ES-I3 (cell line): ENCODE results near the gene REC8.
A peak's percentile ranks its signal among the peaks of the same experiment; 100 is the strongest.

Source experiments
- H3K36me3 ChIP-seq: 2 replicates; pipeline ENCODE4 v1.6.1; 2013; ENCODE audit warnings: mild to moderate bottlenecking, low read length, control low read depth, moderate library complexity; ENCODE audit not compliant: insufficient read depth
- H3K4me1 ChIP-seq: 2 replicates; pipeline ENCODE4 v1.6.1; 2013; ENCODE audit warnings: mild to moderate bottlenecking, control low read depth, low read length; ENCODE audit not compliant: insufficient read depth
- H3K9ac ChIP-seq: 2 replicates; pipeline ENCODE4 v1.6.1; 2013; ENCODE audit warnings: low read depth, mild to moderate bottlenecking, low read length, moderate library complexity
- H3K9me3 ChIP-seq: 2 replicates; pipeline ENCODE4 v1.6.1; 2013; ENCODE audit warnings: mild to moderate bottlenecking, low read length, moderate library complexity; ENCODE audit not compliant: control insufficient read depth, insufficient read depth

REC8 gene

DNA sequence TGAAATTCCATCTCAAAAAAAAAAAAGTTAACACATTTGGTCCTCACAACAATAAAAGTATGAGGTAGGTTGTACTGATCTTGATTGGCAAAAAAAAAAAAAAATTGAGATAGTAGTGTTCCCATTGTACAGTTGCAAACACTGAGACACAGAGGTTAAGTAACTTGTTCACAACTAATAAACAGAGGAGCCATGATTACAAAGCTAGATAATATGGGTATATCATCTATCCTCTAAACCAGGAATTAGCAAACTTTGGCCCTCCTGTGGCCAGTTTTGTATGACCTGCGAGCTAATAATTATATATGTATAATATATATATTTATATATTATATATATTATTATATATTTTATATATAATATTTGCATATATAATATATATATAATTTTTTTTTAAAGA, 38.1 kb upstream of the REC8 start:
- no peak overlapping the region for H3K9ac ChIP-seq
- H3K36me3 ChIP-seq, result no peaks in the 10 kb centered on the region
- H3K9me3 ChIP-seq, result no peaks in the 10 kb centered on the region
- no peaks in the 10 kb centered on the region; the same call in 1 of the 2 replicates for H3K4me1 ChIP-seq

DNA sequence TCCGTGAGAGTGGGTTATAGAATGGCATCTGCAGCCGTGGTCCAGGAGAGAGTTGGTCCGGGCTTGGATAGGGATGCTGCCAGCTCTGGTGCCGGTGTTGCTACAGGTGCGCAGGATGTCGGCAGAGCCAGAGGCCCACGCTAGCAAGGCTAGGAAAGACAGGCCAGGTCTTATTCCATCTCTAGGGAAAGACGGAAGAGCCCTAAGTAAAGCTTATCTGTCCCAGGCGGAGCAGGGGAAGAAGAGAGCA, 36.4 kb upstream of the REC8 start:
- H3K9ac ChIP-seq, result peak overlapping the region; percentile 88; the same call in 1 of the 2 replicates

DNA sequence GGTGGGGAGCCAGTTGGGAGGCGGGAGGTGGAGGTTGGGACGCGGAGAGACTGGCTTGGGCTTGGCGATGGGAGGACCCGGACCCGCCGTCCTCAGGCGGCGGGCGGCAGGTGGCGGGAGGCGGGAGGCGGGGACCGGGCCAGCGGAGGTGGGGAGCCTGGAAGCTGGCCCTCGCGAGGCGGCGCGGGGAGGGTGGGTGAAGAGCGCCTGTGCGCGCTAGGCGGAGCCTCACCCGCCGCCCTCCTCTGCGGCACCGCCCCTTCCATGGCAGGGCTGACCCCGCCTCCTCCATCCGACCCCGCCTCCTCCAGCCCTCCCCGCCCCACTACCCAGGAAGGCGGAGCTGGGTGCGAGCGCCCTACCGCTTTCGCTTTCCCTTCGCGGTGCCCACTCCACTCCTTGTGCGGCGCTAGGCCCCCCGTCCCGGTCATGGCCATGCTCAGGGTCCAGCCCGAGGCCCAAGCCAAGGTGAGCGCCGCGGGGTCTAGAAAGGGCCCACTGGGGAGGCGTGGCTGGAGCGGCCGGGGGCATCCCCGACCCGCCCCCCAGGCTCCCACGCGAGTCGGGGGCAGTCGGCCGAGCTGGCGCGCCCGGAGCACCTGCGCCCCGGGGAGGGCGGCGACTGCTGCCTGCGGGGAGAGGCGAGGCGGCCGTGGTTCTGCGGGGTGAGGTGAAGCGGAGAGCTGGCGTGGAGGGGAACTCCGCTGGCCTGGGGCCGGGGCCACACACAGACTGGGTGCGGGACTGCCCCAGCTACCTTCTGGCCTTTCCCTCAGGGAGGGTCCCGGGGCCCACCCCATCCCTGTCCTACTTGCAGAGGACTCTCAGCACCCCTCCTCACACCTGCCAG, 35.8 kb upstream of the REC8 start, which contains the start of gene PSME1:
Gene PSME1, plus strand, starts transcription at position 361 of the 850 bp plus-strand sequence. Its CDS starts 69 bp downstream, at position 430.
- H3K9ac ChIP-seq, result peak within 1 kb of the TSS; percentile 88
- no peaks in the 10 kb centered on the region; the same call in 1 of the 2 replicates for H3K4me1 ChIP-seq
- H3K36me3 ChIP-seq, result no peaks in the 10 kb centered on the region
- H3K9me3 ChIP-seq, result no peaks in the 10 kb centered on the region

More for the DNA sequence above, 36.4 kb upstream of the REC8 start:
- H3K4me1 ChIP-seq, result no peaks in the 10 kb centered on the region; the same call in 1 of the 2 replicates
- H3K36me3 ChIP-seq, result no peaks in the 10 kb centered on the region
- no peaks in the 10 kb centered on the region for H3K9me3 ChIP-seq

DNA sequence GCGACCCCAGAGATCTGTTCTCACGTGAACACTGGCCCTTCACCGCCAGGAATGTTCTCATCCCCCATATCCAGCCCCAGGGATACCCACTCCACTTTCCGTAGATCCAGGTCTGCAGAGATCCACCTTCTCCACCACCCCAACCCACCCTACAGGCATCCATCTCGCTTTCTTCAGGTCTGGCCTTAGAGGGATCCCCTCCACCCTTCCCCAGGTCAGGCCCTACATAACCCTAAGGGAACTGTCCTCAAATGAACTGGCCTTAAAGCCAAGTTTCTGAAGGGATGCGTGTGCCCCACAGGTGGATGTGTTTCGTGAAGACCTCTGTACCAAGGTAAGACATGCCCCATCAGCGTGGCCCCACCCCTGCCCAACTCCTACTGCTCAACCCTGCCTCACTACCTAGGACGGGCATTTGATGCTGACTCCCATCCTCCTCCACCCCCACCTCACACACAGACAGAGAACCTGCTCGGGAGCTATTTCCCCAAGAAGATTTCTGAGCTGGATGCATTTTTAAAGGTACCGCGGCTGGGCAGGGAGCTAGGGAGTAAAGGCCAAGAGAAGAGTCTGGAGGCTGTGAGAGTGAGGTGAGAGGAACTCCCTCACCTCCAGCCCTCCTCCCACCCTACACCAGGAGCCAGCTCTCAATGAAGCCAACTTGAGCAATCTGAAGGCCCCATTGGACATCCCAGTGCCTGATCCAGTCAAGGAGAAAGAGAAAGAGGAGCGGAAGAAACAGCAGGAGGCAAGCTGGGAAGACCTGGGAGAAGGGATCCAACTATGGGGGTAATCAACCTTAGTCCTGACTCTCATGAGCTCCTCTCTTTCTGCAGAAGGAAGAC, 35.0 kb upstream of the REC8 start:
- Histone ChIP-seq H3K9ac (peak overlapping the region; percentile 88), H3K9me3 (no peaks in the 10 kb centered on the region), H3K36me3 (no peaks in the 10 kb centered on the region), H3K4me1 (no peaks in the 10 kb centered on the region; the same call in 1 of the 2 replicates)

DNA sequence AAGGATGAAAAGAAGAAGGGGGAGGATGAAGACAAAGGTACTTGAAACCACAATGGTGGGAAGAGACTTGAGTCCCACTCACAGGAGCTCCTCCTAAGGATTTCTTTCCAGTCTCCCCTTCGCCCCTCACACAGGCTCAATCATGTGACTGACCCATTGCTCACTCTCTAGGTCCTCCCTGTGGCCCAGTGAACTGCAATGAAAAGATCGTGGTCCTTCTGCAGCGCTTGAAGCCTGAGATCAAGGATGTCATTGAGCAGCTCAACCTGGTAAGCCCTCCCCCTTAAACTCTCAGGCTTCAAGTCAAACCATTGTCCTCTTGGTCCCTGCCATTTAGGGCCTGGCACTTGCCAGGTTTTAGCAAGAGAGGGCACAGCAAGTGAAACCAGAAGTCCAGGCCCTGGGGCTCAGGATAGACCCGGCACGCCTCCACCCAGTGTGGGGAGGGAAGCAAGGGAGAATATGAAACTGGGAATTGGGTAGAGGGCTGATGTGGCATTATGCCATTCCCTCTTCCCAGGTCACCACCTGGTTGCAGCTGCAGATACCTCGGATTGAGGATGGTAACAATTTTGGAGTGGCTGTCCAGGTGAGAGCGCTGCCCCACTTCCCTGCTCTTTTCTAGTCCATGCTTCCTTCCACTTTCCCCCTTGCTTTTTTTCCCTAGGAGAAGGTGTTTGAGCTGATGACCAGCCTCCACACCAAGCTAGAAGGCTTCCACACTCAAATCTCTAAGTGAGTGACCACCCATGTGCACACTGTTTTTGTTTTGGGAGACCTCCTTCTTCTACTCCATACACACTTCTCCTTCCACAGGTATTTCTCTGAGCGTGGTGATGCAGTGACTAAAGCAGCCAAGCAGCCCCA, 34.1 kb upstream of the REC8 start:
- Histone ChIP-seq H3K9ac (no peak overlapping the region), H3K36me3 (no peaks in the 10 kb centered on the region), H3K9me3 (no peaks in the 10 kb centered on the region), H3K4me1 (no peaks in the 10 kb centered on the region; the same call in 1 of the 2 replicates)

DNA sequence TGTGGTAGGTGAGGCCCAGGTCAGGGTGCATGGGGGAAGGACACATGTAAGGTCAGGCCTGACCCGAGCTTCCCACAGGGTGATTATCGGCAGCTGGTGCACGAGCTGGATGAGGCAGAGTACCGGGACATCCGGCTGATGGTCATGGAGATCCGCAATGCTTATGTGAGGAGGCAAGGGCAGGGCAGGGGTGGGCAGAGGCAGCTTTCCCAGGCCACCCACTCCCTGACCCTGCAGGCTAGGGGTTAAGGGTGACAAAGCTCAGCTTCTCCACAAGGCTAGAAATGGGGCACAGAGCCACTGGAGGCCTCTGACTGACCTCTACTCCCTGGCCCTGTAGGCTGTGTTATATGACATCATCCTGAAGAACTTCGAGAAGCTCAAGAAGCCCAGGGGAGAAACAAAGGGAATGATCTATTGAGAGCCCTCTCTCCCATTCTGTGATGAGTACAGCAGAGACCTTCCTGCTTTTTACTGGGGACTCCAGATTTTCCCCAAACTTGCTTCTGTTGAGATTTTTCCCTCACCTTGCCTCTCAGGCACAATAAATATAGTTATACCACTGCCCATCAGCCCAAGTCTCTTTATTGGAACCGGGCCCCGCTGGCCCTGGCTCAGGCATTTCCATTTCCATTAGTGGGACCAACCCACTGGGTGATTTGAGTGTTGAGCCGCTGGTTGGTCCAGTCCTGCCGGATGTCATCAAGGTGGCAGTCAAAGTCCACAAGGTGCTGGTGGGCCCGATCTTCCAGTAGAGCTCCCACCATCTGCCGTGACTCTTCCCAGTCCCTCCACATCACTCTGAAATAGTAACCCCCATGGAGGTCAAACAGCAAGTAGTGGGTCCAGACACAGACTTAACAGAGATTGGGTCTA, 33.2 kb upstream of the REC8 start:
- no peak overlapping the region for H3K9ac ChIP-seq
- no peaks in the 10 kb centered on the region for H3K36me3 ChIP-seq
- no peaks in the 10 kb centered on the region for H3K9me3 ChIP-seq
- no peaks in the 10 kb centered on the region; the same call in 1 of the 2 replicates for H3K4me1 ChIP-seq

DNA sequence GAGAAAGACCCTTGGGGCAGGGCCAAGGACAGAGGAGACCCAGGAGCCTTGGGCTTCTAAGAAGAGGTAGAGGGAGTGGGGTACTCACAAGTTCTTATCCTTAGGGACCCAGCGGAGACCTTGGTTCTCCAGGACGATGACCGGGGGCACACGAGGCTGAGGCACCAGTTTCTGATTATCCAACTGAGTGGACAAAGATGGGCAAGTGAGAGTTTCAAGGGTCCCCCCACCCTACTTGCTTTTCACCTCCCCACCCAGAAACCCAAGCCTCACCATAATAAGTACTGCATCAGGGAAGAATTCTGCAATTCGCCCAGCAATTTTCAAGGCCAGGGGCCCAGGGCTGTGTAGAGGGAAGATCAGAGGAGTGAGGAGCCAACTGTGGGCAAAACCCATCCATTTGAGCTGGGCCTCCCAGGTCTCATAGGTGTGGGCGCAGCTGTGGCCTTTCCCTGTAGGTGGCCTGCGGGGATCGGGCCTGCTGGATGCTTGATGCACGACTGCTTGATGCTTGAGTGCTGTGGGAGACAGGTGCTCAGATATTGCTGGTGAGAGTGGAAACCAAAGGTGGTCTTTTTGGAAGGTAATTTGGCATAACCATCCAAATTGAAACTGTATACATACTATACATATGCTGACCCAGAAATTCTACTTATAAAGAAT, 32.5 kb upstream of the REC8 start:
- no peaks in the 10 kb centered on the region for H3K9me3 ChIP-seq
- H3K9ac ChIP-seq, result no peak overlapping the region
- no peaks in the 10 kb centered on the region; the same call in 1 of the 2 replicates for H3K4me1 ChIP-seq
- H3K36me3 ChIP-seq, result peaks cover 2% of the 10 kb centered on the region; the same call in 1 of the 2 replicates

DNA sequence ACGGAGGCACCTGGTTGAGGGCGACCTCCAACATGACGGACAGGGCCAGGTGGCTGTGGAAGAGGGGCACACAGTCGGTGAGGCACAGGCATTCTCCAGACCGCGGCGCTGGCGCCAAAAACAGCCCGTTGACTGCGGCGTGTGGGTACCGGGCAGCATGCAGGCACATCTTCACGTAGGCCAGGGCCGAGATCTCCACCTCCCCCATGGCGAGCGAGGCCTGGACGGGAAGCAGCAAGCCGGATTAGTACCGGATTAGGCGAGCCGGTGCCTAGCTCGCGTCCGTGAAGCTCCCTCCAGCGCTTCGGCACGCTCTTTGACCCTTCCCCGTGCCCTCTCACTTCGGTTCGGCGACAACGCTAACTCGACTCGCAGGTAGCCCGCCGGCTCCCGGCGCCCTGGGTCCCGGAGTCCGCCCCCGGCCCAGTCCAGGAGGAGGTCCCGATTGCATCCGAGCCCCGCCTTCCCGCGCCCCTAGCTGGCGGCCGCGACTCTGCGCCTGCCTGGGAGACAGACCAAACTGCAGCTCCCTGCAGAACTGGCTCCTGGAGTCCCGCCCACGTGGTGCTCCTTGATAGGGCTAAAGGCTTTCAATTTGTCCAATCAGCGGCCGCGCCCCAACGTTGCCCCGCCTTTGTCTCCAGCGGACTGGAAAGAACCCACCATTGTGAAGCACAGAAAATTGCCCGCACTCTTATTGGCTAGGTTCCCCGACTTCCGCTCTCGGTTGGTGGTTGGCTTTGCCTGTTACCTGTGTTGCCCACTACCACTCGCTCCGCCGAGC, 30.6 kb upstream of the REC8 start, which contains the start of gene EMC9:
Gene EMC9, minus strand, starts transcription at position 495 of the 784 bp plus-strand sequence. Its CDS starts 287 bp downstream, at position 208.
- H3K36me3 ChIP-seq, result peaks cover 2% of the 10 kb centered on the region; the same call in 1 of the 2 replicates
- H3K9me3 ChIP-seq, result no peaks in the 10 kb centered on the region
- H3K9ac ChIP-seq, result peak within 1 kb of the TSS; percentile 89
- H3K4me1 ChIP-seq, result no peaks in the 10 kb centered on the region; the same call in 1 of the 2 replicates

DNA sequence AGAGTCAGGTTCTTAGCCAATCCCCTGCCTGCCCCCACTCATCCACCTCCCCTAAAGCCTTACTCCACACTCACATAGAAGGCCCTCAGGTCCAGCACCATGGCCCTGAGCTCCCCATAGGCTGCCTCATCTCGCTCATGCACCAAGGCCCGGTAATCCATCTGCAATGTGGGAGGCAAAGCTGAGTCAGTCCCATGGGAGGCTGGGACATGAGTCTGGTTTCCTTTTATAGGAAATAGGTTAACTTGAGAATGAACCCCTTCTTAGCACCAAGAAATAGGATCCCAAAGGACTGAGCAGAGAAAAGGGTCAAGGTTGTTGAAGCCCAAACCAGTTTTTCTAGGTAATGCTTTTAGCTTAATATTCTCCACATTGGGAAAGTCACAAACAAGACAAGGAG, 28.4 kb upstream of the REC8 start:
- no peak overlapping the region for H3K9ac ChIP-seq
- peaks cover 5% of the 10 kb centered on the region; the same call in 1 of the 2 replicates for H3K4me1 ChIP-seq
- no peaks in the 10 kb centered on the region for H3K9me3 ChIP-seq
- H3K36me3 ChIP-seq, result peaks cover 2% of the 10 kb centered on the region; the same call in 1 of the 2 replicates

DNA sequence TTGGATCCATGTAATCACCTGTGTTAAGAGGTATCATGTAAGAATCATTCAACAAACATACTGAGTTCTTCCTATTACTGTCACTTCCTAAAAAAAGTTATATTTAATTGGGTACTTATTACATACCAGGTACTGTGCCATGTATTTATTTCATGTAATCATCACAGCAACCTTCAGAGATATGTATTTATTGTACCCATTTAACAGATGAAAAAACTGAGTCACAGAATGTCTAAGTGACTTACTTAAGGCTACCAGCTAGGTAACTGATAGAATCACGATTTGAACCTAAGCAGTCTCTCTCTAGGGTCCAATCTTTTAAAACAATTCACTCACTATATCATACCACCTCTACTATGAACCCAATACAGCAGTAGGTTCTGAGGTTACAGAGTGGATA, 27.4 kb upstream of the REC8 start:
- H3K9ac ChIP-seq, result no peak overlapping the region
- no peaks in the 10 kb centered on the region for H3K9me3 ChIP-seq
- H3K4me1 ChIP-seq, result peaks cover 6% of the 10 kb centered on the region; the same call in 1 of the 2 replicates
- H3K36me3 ChIP-seq, result peaks cover 6% of the 10 kb centered on the region; the same call in 1 of the 2 replicates

DNA sequence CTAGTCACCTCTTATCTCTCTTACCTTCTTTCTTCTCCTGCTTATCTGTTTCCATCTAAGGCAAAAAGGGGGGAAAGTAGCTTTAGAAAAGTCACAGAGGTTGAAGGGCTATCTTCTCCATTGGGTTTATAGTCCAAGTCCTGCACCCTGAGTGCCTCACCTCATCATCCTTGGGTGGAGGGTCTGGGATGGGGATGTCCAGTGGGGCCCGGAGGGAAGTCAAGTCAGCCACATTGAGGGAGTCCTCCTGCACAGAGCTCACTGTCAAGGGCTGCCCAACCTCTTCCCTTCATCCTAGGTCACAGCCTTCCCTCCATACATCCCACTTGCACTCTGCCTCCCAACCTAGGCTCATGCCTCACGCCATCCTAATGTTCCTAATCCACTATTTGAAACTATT, 26.7 kb upstream of the REC8 start:
- Histone ChIP-seq H3K36me3 (peaks cover 7% of the 10 kb centered on the region; the same call in 1 of the 2 replicates), H3K4me1 (peaks cover 6% of the 10 kb centered on the region; the same call in 1 of the 2 replicates), H3K9me3 (no peaks in the 10 kb centered on the region), H3K9ac (no peak overlapping the region)
